SK-N-SH (cell line): ENCODE data around the gene OR4K13. TPM values are rescaled to one million over a fixed set of nuclear protein-coding genes. Genes with fewer than 3 reads are reported as not detected.

Experiments used
- CTCF ChIA-PET: fragments of 300-600, 350-600 bp; formaldehyde crosslinking; extraction: SDS; loops from one replicate; lab custom pipeline; 2021; lab: Yijun Ruan, JAX
- POLR2A ChIA-PET: fragments of 350-600 bp; sonication (Branson Sonifier 250); formaldehyde crosslinking; extraction: SDS; loops from one replicate; lab custom pipeline; 2020; ENCODE audit warnings: antibody characterized with exemption, inconsistent platforms; lab: Yijun Ruan, JAX
- DNase-seq: peaks from one replicate; pipeline ENCODE4 v3.0.0; 2012
- H2AFZ ChIP-seq: fragments of 200-600 bp; sonication (generic); 2 replicates; pipeline ENCODE4 v1.8.1; 2016; ENCODE audit warnings: antibody characterized with exemption, mild to moderate bottlenecking, low read depth
- H3F3A ChIP-seq: fragments of 200-600 bp; sonication (generic); replicated peaks from 2 replicates; pipeline ENCODE3; 2016; ENCODE audit warnings: antibody characterized with exemption, mild to moderate bottlenecking; ENCODE audit not compliant: insufficient read depth
- H3K27ac ChIP-seq, 2 experiments: fragments of 200-500 bp in 1 of 2; fragments of 200-600 bp in 1 of 2; sonication (Bioruptor generic) in 1 of 2; sonication (generic), shearing (Covaris generic) in 1 of 2; 2 replicates each; pipeline versions ENCODE4 v1.5.1 to v1.6.1; 2014 to 2016; ENCODE audit warnings: low read depth in 2 of 2, inconsistent platforms in 1 of 2, low read length in 1 of 2, mild to moderate bottlenecking in 1 of 2, mixed read lengths in 1 of 2
- H3K27me3 ChIP-seq: fragments of 200-600 bp; sonication (generic), shearing (Covaris generic); 2 replicates; pipeline ENCODE4 v1.6.1; 2016; ENCODE audit warnings: mixed run types; ENCODE audit not compliant: insufficient read depth
- H3K36me3 ChIP-seq, 2 experiments: fragments of 200-500 bp in 1 of 2; fragments of 200-600 bp in 1 of 2; sonication (Bioruptor generic) in 1 of 2; sonication (generic) in 1 of 2; replicated peaks in 1 of 2; 2 replicates each; pipeline versions ENCODE3 to v1.5.1; 2014 to 2016; ENCODE audit warnings: low read length in 1 of 2, mild to moderate bottlenecking in 1 of 2; ENCODE audit not compliant: insufficient read depth in 2 of 2, control insufficient read depth in 1 of 2
- H3K4me1 ChIP-seq, 2 experiments: fragments of 200-500 bp in 1 of 2; fragments of 200-600 bp in 1 of 2; sonication (Bioruptor generic) in 1 of 2; sonication (generic), shearing (Covaris generic) in 1 of 2; 2 replicates each; pipeline versions ENCODE4 v1.5.1 to v1.6.1; 2014 to 2016; ENCODE audit warnings: low read depth in 1 of 2, low read length in 1 of 2, mixed run types in 1 of 2; ENCODE audit not compliant: insufficient read depth in 2 of 2, control insufficient read depth in 1 of 2
- H3K4me2 ChIP-seq: fragments of 200-600 bp; sonication (generic), shearing (Covaris generic); 2 replicates; pipeline ENCODE4 v1.6.1; 2017; ENCODE audit warnings: mixed run types
- H3K4me3 ChIP-seq, 2 experiments: fragments of 200-500 bp in 1 of 2; fragments of 200-600 bp in 1 of 2; sonication (Bioruptor generic) in 1 of 2; sonication (generic), shearing (Covaris generic) in 1 of 2; 2 replicates each; pipeline versions ENCODE4 v1.5.1 to v1.8.1; 2014 to 2016; ENCODE audit warnings: low read depth in 2 of 2, inconsistent platforms in 1 of 2, low read length in 1 of 2, mild to moderate bottlenecking in 1 of 2, mixed read lengths in 1 of 2, moderate library complexity in 1 of 2
- H3K79me2 ChIP-seq: fragments of 200-600 bp; sonication (generic); 2 replicates; pipeline ENCODE4 v1.8.1; 2017; ENCODE audit warnings: mild to moderate bottlenecking; ENCODE audit not compliant: insufficient read depth
- H3K9ac ChIP-seq: fragments of 200-600 bp; sonication (generic); 2 replicates; pipeline ENCODE4 v1.6.1; 2017; ENCODE audit warnings: mixed run types
- H3K9me2 ChIP-seq: fragments of 200-600 bp; sonication (generic); 2 replicates; pipeline ENCODE4 v1.6.1; 2017; ENCODE audit warnings: mixed run types
- H3K9me3 ChIP-seq: fragments of 200-600 bp; sonication (generic); 2 replicates; pipeline ENCODE4 v1.6.1; 2017; ENCODE audit warnings: mixed run types, mild to moderate bottlenecking, moderate library complexity
- H4K20me1 ChIP-seq: fragments of 200-600 bp; sonication (generic); 2 replicates; pipeline ENCODE4 v1.6.1; 2017; ENCODE audit warnings: mild to moderate bottlenecking, mixed run types; ENCODE audit not compliant: insufficient read depth
- CTCF ChIP-seq: fragments of 200-600 bp; sonication (generic); IDR thresholded peaks from 2 replicates; pipeline ENCODE4 v1.6.1; 2017; ENCODE audit warnings: antibody characterized with exemption, mild to moderate bottlenecking, moderate library complexity
- ELF1 ChIP-seq: IDR thresholded peaks from 2 replicates; pipeline ENCODE4 v1.4.0; 2012
- EP300 ChIP-seq, 2 experiments: IDR thresholded peaks; 2 replicates each; pipeline versions ENCODE4 v1.4.0 to v1.6.1; 2012; ENCODE audit warnings: borderline replicate concordance in 1 of 2, low read depth in 1 of 2, low read length in 1 of 2
- EZH2phosphoT487 ChIP-seq: fragments of 200-600 bp; sonication (generic); IDR thresholded peaks from 2 replicates; pipeline ENCODE4 v1.6.1; 2017; ENCODE audit warnings: low read depth, mixed run types, mild to moderate bottlenecking, antibody characterized with exemption, moderate library complexity, borderline replicate concordance
- FOSL2 ChIP-seq: IDR thresholded peaks from 2 replicates; pipeline ENCODE4 v1.4.0; 2012; ENCODE audit warnings: low read depth, mild to moderate bottlenecking, moderate library complexity, borderline replicate concordance
- FOXM1 ChIP-seq: IDR thresholded peaks from 2 replicates; pipeline ENCODE4 v1.4.0; 2012; ENCODE audit warnings: low read depth, mild to moderate bottlenecking
- GABPA ChIP-seq: IDR thresholded peaks from 2 replicates; pipeline ENCODE4 v1.4.0; 2012; ENCODE audit warnings: low read depth, mild to moderate bottlenecking
- GATA2 ChIP-seq: sonication (generic); formaldehyde crosslinking; IDR thresholded peaks from 2 replicates; pipeline ENCODE4 v1.5.0; 2020; ENCODE audit warnings: mild to moderate bottlenecking, missing genetic modification reagents
- JUND ChIP-seq: IDR thresholded peaks from 2 replicates; pipeline ENCODE4 v1.4.0; 2012
- MEF2A ChIP-seq: IDR thresholded peaks from 2 replicates; pipeline ENCODE4 v1.4.0; 2012; ENCODE audit warnings: low read depth, borderline replicate concordance
- RAD21 ChIP-seq: IDR thresholded peaks from 2 replicates; pipeline ENCODE4 v1.6.1; 2012; ENCODE audit warnings: mild to moderate bottlenecking, low read length
- RFX5 ChIP-seq: IDR thresholded peaks from 2 replicates; pipeline ENCODE4 v1.6.1; 2012; ENCODE audit warnings: mild to moderate bottlenecking, improper control_type of control experiment, low read length
- SIN3A ChIP-seq: IDR thresholded peaks from 2 replicates; pipeline ENCODE4 v1.6.1; 2012; ENCODE audit warnings: low read depth, mild to moderate bottlenecking, low read length, moderate library complexity, borderline replicate concordance
- TAF1 ChIP-seq: IDR thresholded peaks from 2 replicates; pipeline ENCODE4 v1.6.1; 2012; ENCODE audit warnings: low read depth, mild to moderate bottlenecking, low read length, moderate library complexity, borderline replicate concordance
- TCF12 ChIP-seq: IDR thresholded peaks from 2 replicates; pipeline ENCODE4 v1.4.0; 2012
- YY1 ChIP-seq: IDR thresholded peaks from 2 replicates; pipeline ENCODE4 v1.4.0; 2012; ENCODE audit warnings: low read depth, mild to moderate bottlenecking
- WGBS: methylation state at CpG from one replicate; pipeline ENCODE4 v1.1.6; 2017; ENCODE audit warnings: low lambda C conversion rate; 5-methylcytosine and 5-hydroxymethylcytosine counted together
- polyA plus RNA-seq, 3 experiments: library from polyadenylated mRNA; depleted of rRNA; stranded (reverse); fragments of >200 nt; gene quantifications; 2 replicates each; pipeline ENCODE4 v1.2.3, GENCODE V29; 2012
- TF ChIP-seq, protein P1 (sequence below): IDR thresholded peaks from 2 replicates; pipeline ENCODE4 v1.4.0; 2012; ENCODE audit warnings: low read depth
- TF ChIP-seq, protein P2 (sequence below): fragments of 150-350 bp; IDR thresholded peaks from 2 replicates; pipeline ENCODE4 v1.6.1; 2017; ENCODE audit warnings: antibody characterized with exemption, low read length, low read depth, borderline replicate concordance
- TF ChIP-seq, protein P3 (sequence below): IDR thresholded peaks from 2 replicates; pipeline ENCODE4; 2012
- TF ChIP-seq, protein P4 (sequence below): IDR thresholded peaks from 2 replicates; pipeline ENCODE4 v1.6.1; 2012; ENCODE audit warnings: mild to moderate bottlenecking, low read depth, low read length, moderate library complexity

Gene OR4K13
- polyA plus RNA-seq, 1 of the 3 experiments (the other 2 are of a cell fraction): not detected

- Histone ChIP-seq H3K4me2 (no peak overlapping the region), H3K27ac (no peak overlapping the region), H3K27me3 (no peaks in the 10 kb centered on the region), H3F3A (peaks cover 3% of the 10 kb centered on the region), H3K9ac (no peak overlapping the region), H3K4me3 (no peak overlapping the region), H3K9me2 (0 out of 2 replicates have a peak, but pooled peaks cover 3% of the 10 kb centered on the region), H3K4me1 (no peaks in the 10 kb centered on the region)
- CTCF ChIA-PET: no interaction called here
- no peak for DNase-seq
- POLR2A ChIA-PET: no interaction called here
- TF ChIP-seq MEF2A (no peak), RAD21 (no peak), TCF12 (no peak), ELF1 (no peak), JUND (no peak), GATA2 (no peak), TAF1 (no peak), CTCF (no peak), GABPA (no peak), FOXM1 (no peak), RFX5 (no peak), SIN3A (no peak), YY1 (no peak)
- TF ChIP-seq, protein P1, sequence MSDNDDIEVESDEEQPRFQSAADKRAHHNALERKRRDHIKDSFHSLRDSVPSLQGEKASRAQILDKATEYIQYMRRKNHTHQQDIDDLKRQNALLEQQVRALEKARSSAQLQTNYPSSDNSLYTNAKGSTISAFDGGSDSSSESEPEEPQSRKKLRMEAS: no peak
- TF ChIP-seq, protein P2, sequence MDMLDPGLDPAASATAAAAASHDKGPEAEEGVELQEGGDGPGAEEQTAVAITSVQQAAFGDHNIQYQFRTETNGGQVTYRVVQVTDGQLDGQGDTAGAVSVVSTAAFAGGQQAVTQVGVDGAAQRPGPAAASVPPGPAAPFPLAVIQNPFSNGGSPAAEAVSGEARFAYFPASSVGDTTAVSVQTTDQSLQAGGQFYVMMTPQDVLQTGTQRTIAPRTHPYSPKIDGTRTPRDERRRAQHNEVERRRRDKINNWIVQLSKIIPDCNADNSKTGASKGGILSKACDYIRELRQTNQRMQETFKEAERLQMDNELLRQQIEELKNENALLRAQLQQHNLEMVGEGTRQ: no peak
- TF ChIP-seq, protein P3, sequence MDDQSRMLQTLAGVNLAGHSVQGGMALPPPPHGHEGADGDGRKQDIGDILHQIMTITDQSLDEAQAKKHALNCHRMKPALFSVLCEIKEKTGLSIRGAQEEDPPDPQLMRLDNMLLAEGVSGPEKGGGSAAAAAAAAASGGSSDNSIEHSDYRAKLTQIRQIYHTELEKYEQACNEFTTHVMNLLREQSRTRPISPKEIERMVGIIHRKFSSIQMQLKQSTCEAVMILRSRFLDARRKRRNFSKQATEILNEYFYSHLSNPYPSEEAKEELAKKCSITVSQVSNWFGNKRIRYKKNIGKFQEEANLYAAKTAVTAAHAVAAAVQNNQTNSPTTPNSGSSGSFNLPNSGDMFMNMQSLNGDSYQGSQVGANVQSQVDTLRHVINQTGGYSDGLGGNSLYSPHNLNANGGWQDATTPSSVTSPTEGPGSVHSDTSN: no peak
- TF ChIP-seq, all 33 proteins: peak for 0
- no peak overlapping the region for H2AFZ ChIP-seq
- H3K9me3 ChIP-seq: no peaks in the 10 kb centered on the region
- no peaks in the 10 kb centered on the region for H3K36me3 ChIP-seq
- no peaks in the 10 kb centered on the region for H4K20me1 ChIP-seq
- no peaks in the 10 kb centered on the region for H3K79me2 ChIP-seq
Measured at GRCh38 chr14:20008156-20008555, 27.7 kb downstream of the OR4K13 start.

GRCh38 chr14:20002319-20002718 is 33.5 kb downstream of the OR4K13 start:
- 20% methylated on average over 7 of the region's 7 CpGs for WGBS
- POLR2A ChIA-PET: no interaction called here
- TF ChIP-seq GABPA (no peak), YY1 (no peak), FOSL2 (no peak), CTCF (no peak), EZH2phosphoT487 (no peak), EP300 (IDR thresholded peaks at IDR 0.05; ENCODE audit: borderline replicate concordance in 1 of 2, low read depth in 1 of 2, low read length in 1 of 2) (no peak)
- TF ChIP-seq, protein P4, sequence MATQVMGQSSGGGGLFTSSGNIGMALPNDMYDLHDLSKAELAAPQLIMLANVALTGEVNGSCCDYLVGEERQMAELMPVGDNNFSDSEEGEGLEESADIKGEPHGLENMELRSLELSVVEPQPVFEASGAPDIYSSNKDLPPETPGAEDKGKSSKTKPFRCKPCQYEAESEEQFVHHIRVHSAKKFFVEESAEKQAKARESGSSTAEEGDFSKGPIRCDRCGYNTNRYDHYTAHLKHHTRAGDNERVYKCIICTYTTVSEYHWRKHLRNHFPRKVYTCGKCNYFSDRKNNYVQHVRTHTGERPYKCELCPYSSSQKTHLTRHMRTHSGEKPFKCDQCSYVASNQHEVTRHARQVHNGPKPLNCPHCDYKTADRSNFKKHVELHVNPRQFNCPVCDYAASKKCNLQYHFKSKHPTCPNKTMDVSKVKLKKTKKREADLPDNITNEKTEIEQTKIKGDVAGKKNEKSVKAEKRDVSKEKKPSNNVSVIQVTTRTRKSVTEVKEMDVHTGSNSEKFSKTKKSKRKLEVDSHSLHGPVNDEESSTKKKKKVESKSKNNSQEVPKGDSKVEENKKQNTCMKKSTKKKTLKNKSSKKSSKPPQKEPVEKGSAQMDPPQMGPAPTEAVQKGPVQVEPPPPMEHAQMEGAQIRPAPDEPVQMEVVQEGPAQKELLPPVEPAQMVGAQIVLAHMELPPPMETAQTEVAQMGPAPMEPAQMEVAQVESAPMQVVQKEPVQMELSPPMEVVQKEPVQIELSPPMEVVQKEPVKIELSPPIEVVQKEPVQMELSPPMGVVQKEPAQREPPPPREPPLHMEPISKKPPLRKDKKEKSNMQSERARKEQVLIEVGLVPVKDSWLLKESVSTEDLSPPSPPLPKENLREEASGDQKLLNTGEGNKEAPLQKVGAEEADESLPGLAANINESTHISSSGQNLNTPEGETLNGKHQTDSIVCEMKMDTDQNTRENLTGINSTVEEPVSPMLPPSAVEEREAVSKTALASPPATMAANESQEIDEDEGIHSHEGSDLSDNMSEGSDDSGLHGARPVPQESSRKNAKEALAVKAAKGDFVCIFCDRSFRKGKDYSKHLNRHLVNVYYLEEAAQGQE: no peak

More at GRCh38 chr14:20002319-20002718, 33.5 kb downstream of the OR4K13 start:
- no peak overlapping the region for H3K27ac ChIP-seq
- H3K27me3 ChIP-seq: no peaks in the 10 kb centered on the region
- H3K9me2 ChIP-seq: 0 out of 2 replicates have a peak, but pooled peaks cover 3% of the 10 kb centered on the region
- CTCF ChIA-PET: no interaction called here
- no peaks in the 10 kb centered on the region for H3K4me1 ChIP-seq
- no peak for DNase-seq
- H3K4me2 ChIP-seq: no peak overlapping the region
- no peaks in the 10 kb centered on the region for H3K79me2 ChIP-seq
- H3K36me3 ChIP-seq: no peaks in the 10 kb centered on the region
- no peaks in the 10 kb centered on the region for H3K9me3 ChIP-seq
- H3K9ac ChIP-seq: no peak overlapping the region
- H2AFZ ChIP-seq: no peak overlapping the region
- H3K4me3 ChIP-seq: no peak overlapping the region
- H3F3A ChIP-seq: no peaks in the 10 kb centered on the region
- H4K20me1 ChIP-seq: no peaks in the 10 kb centered on the region
